ENCODE measurements around the gene RBM47. TPM values are rescaled to one million over a fixed set of nuclear protein-coding genes. Genes with fewer than 3 reads are reported as not detected.

RBM47 gene
- total and polyA plus RNA-seq, 2 experiments from 2014 or later: 35.6 to 139 TPM

- Histone ChIP-seq H4K20me1 (replicated peaks; ENCODE audit: insufficient read depth) (peaks cover 4% of the 10 kb centered on the region), H3F3A (replicated peaks; ENCODE audit: low read depth) (no peaks in the 10 kb centered on the region), H3K27me3 (ENCODE audit: insufficient read depth) (no peaks in the 10 kb centered on the region), H3K79me2 (replicated peaks; ENCODE audit: insufficient read depth) (peaks cover 23% of the 10 kb centered on the region), H3K9me2 (ENCODE audit: insufficient read depth) (no peaks in the 10 kb centered on the region), H3K27ac (ENCODE audit: low read depth) (no peak overlapping the region), H2AFZ (no peak overlapping the region), H3K4me1 (ENCODE audit: insufficient read depth) (no peaks in the 10 kb centered on the region), H3K4me2 (no peak overlapping the region), H3K36me3 (ENCODE audit: insufficient read depth) (no peaks in the 10 kb centered on the region), H3K4me3 (no peak overlapping the region)
- no peaks in the 10 kb centered on the region for H3K9me3 Mint-ChIP-seq
- peaks cover 22% of the 10 kb centered on the region; the same call in 2 of the 3 replicates for H3K36me3 Mint-ChIP-seq (ENCODE audit: low read depth)
- ATAC-seq (no peak), DNase-seq (ENCODE audit: low spot score) (no peak)
- H3K4me1 Mint-ChIP-seq: peaks cover 16% of the 10 kb centered on the region; the same call in 2 of the 3 replicates
- no peak overlapping the region for H3K27ac Mint-ChIP-seq
- H3K4me3 Mint-ChIP-seq: no peak overlapping the region
- H3K27me3 Mint-ChIP-seq (ENCODE audit: insufficient read depth, low read depth, poor library complexity): peaks cover 2% of the 10 kb centered on the region
- TF ChIP-seq STAT1 (IDR thresholded peaks at IDR 0.05; ENCODE audit: unreplicated experiment) (no peak), REST (IDR thresholded peaks at IDR 0.05; ENCODE audit: unreplicated experiment) (no peak), ZNF114 (CRISPR knock-in tag; IDR thresholded peaks at IDR 0.05) (no peak), ZNF331 (CRISPR knock-in tag; IDR thresholded peaks at IDR 0.05; ENCODE audit: low read depth) (no peak), JUNB (IDR thresholded peaks at IDR 0.05; ENCODE audit: unreplicated experiment) (no peak), EZH2 (IDR thresholded peaks at IDR 0.05; ENCODE audit: low read depth, unreplicated experiment) (no peak), ETS1 (IDR thresholded peaks at IDR 0.05) (no peak), EZH2phosphoT487 (IDR thresholded peaks at IDR 0.05; ENCODE audit: unreplicated experiment) (no peak), NANOG (IDR thresholded peaks at IDR 0.05; ENCODE audit: borderline replicate concordance) (no peak), POLR2AphosphoS5 (IDR thresholded peaks at IDR 0.05; ENCODE audit: low read depth) (no peak), CTCF (conservative IDR thresholded peaks at IDR 0.05; ENCODE audit: low read depth in 2 of 2) (no peak)
Measured at GRCh38 chr4:40461062-40461461, 168.6 kb downstream of the RBM47 start.

Measured in GM23338 (cell line).